ENCODE results near the gene ERCC6.

DNA sequence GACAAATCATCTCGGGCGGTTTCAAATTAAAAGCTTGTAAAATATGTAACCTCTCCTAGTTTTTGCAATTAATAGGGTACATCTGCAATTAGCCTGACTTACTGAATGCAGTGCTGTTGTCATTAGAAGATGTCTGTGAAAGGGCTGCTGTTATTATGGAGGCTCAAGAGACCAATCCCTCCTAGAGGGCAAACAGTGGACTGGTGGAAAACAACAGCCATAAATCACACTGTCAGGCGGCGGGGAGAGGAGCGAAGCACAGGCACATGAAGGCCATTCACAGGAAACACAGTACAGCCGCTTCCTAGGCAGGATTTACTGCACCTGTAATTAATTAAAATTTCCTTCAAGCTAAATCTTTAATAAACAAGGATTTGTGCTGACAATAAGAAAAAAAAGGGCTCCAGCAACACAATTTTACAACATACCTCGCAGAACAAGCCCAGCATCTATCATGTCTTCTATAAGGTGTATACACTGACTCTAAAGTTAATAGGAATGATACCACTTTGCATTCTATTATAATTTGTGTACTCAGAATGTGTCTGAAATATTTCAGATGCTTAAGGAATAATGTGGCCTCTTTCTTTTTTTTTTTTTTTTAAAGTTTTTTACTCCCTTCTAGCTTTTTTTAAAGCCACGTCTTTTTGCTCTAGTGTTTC is 50.7 kb downstream of the ERCC6 start:
- TF ChIP-seq, protein P1, sequence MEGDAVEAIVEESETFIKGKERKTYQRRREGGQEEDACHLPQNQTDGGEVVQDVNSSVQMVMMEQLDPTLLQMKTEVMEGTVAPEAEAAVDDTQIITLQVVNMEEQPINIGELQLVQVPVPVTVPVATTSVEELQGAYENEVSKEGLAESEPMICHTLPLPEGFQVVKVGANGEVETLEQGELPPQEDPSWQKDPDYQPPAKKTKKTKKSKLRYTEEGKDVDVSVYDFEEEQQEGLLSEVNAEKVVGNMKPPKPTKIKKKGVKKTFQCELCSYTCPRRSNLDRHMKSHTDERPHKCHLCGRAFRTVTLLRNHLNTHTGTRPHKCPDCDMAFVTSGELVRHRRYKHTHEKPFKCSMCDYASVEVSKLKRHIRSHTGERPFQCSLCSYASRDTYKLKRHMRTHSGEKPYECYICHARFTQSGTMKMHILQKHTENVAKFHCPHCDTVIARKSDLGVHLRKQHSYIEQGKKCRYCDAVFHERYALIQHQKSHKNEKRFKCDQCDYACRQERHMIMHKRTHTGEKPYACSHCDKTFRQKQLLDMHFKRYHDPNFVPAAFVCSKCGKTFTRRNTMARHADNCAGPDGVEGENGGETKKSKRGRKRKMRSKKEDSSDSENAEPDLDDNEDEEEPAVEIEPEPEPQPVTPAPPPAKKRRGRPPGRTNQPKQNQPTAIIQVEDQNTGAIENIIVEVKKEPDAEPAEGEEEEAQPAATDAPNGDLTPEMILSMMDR (conservative IDR thresholded peaks at IDR 0.05 in 1 of 2, IDR thresholded peaks at IDR 0.05 in 1 of 2; ENCODE audit: extremely low read depth in 1 of 2, insufficient read depth in 1 of 2, low read depth in 1 of 2, low read length in 2 of 2) = no peak
- TF ChIP-seq EZH2 (IDR thresholded peaks at IDR 0.05; ENCODE audit: borderline replicate concordance, low read length) = no peak
